Measurements from ENCODE around the gene TSPAN9. TPM values are rescaled to one million over a fixed set of nuclear protein-coding genes. Genes with fewer than 3 reads are reported as not detected.

Gene TSPAN9
- polyA plus RNA-seq, 1 experiment = 67.0 TPM

GRCh38 chr12:3223601-3224529 is 146.7 kb downstream of the TSPAN9 start:
- Histone ChIP-seq H3K36me3 (ENCODE audit: control insufficient read depth, insufficient read depth, low read length) (no peaks in the 10 kb centered on the region), H3K27me3 (ENCODE audit: control insufficient read depth, insufficient read depth, low read length) (no peaks in the 10 kb centered on the region), H3K4me3 (ENCODE audit: low read depth, low read length) (no peak overlapping the region)
- ChIA-PET CTCF (interaction anchor here (1.1 to 2.4 kb wide), 5 partner anchors 21 to 150 kb away, joined by 3 to 7 read pairs (median 5); no protein-coding TSS in a partner anchor), POLR2A (no interaction called here)
- no peak for TF ChIP-seq CTCF (IDR thresholded peaks at IDR 0.05; ENCODE audit: insufficient read depth, low read depth, low read length)
- DNase-seq (ENCODE audit: low read depth) = no peak

GRCh38 chr12:3224530-3224903 is 147.3 kb downstream of the TSPAN9 start:
- DNase-seq (ENCODE audit: low read depth) = no peak
- Histone ChIP-seq H3K4me3 (ENCODE audit: low read depth, low read length) (no peak overlapping the region), H3K27me3 (ENCODE audit: control insufficient read depth, insufficient read depth, low read length) (no peaks in the 10 kb centered on the region), H3K36me3 (ENCODE audit: control insufficient read depth, insufficient read depth, low read length) (no peaks in the 10 kb centered on the region)
- no peak for TF ChIP-seq CTCF (IDR thresholded peaks at IDR 0.05; ENCODE audit: insufficient read depth, low read depth, low read length)
- POLR2A ChIA-PET = no interaction called here
- CTCF ChIA-PET = interaction anchor here (1.1 to 2.4 kb wide), 5 partner anchors 22 to 151 kb away, joined by 3 to 7 read pairs (median 5); no protein-coding TSS in a partner anchor

- Histone ChIP-seq H3K36me3 (ENCODE audit: control insufficient read depth, insufficient read depth, low read length) (no peaks in the 10 kb centered on the region), H3K27me3 (ENCODE audit: control insufficient read depth, insufficient read depth, low read length) (no peaks in the 10 kb centered on the region), H3K4me3 (ENCODE audit: low read depth, low read length) (no peak overlapping the region)
- CTCF ChIA-PET = interaction anchor here (1.1 to 1.6 kb wide), 4 partner anchors 50 to 152 kb away, joined by 3 to 6 read pairs (median 4); no protein-coding TSS in a partner anchor
- no peak for TF ChIP-seq CTCF (IDR thresholded peaks at IDR 0.05; ENCODE audit: insufficient read depth, low read depth, low read length)
- DNase-seq (ENCODE audit: low read depth) = no peak
- POLR2A ChIA-PET = no interaction called here
Measured at GRCh38 chr12:3225154-3225795, 148.1 kb downstream of the TSPAN9 start.

- DNase-seq (ENCODE audit: low read depth) = no peak
- TF ChIP-seq CTCF (IDR thresholded peaks at IDR 0.05; ENCODE audit: insufficient read depth, low read depth, low read length) = no peak
- Histone ChIP-seq H3K36me3 (ENCODE audit: control insufficient read depth, insufficient read depth, low read length) (no peaks in the 10 kb centered on the region), H3K4me3 (ENCODE audit: low read depth, low read length) (no peak overlapping the region), H3K27me3 (ENCODE audit: control insufficient read depth, insufficient read depth, low read length) (no peaks in the 10 kb centered on the region)
- POLR2A ChIA-PET = no interaction called here
- CTCF ChIA-PET = no interaction called here
Measured at GRCh38 chr12:3225796-3226180, 148.6 kb downstream of the TSPAN9 start.

GRCh38 chr12:3226264-3226663 is 149.1 kb downstream of the TSPAN9 start:
- POLR2A ChIA-PET = no interaction called here
- Histone ChIP-seq H3K27me3 (ENCODE audit: control insufficient read depth, insufficient read depth, low read length) (no peaks in the 10 kb centered on the region), H3K4me3 (ENCODE audit: low read depth, low read length) (no peak overlapping the region), H3K36me3 (ENCODE audit: control insufficient read depth, insufficient read depth, low read length) (no peaks in the 10 kb centered on the region)
- no peak for DNase-seq (ENCODE audit: low read depth)
- TF ChIP-seq CTCF (IDR thresholded peaks at IDR 0.05; ENCODE audit: insufficient read depth, low read depth, low read length) = no peak
- CTCF ChIA-PET = no interaction called here
